Gastroesophageal sphincter (tissue), 4 donors: ENCODE data around the gene PGAM1. TPM values are rescaled to one million over a fixed set of nuclear protein-coding genes. Genes with fewer than 3 reads are reported as not detected.

Experiments
- ATAC-seq: fragments of 150-250 bp; one replicate; pipeline ENCODE4 v1.9.1; 2016; ENCODE audit warnings: mild to moderate bottlenecking, moderate library complexity
- H3K27ac ChIP-seq, 4 donors: fragments of 200-600 bp; sonication (generic) in 3 of 4; 1 replicate in 3 of 4; 2 replicates in 1 of 4; pipeline ENCODE4 v1.5.1; 2016 to 2019
- H3K27me3 ChIP-seq: fragments of 200-600 bp; sonication (generic); one replicate; pipeline ENCODE4 v1.5.1; 2019
- H3K36me3 ChIP-seq, 2 donors: fragments of 200-600 bp; sonication (generic); one replicate each; pipeline ENCODE4 v1.5.1; 2019; ENCODE audit warnings: control low read depth in 1 of 2
- H3K4me1 ChIP-seq, 3 donors: fragments of 200-600 bp; sonication (generic); 1 replicate in 2 of 3; 2 replicates in 1 of 3; pipeline ENCODE4 v1.5.1; 2016 to 2019; ENCODE audit warnings: control low read depth in 2 of 3
- H3K4me3 ChIP-seq, 2 donors: fragments of 200-600 bp; sonication (generic); one replicate each; pipeline ENCODE4 v1.5.1; 2019; ENCODE audit warnings: mild to moderate bottlenecking in 1 of 2, moderate library complexity in 1 of 2
- H3K9me3 ChIP-seq, 3 donors: fragments of 200-600 bp; sonication (generic); one replicate each; pipeline ENCODE4 v1.5.1; 2017 to 2019; ENCODE audit warnings: control low read depth in 2 of 3
- EP300 ChIP-seq: sonication (generic); formaldehyde crosslinking; IDR thresholded peaks from one replicate; pipeline ENCODE4 v1.6.1; 2017; ENCODE audit warnings: antibody characterized with exemption, mild to moderate bottlenecking
- POLR2A ChIP-seq, 2 donors: fragments of 450-650 bp; IDR thresholded peaks; one replicate each; pipeline ENCODE4 v1.6.1; 2017; ENCODE audit warnings: antibody characterized with exemption in 2 of 2, mild to moderate bottlenecking in 2 of 2, moderate library complexity in 1 of 2
- POLR2AphosphoS5 ChIP-seq: sonication (generic); formaldehyde crosslinking; IDR thresholded peaks from one replicate; pipeline ENCODE4 v1.6.1; 2017; ENCODE audit warnings: antibody characterized with exemption
- WGBS, 2 donors: methylation state at CpG; one replicate each; pipeline ENCODE4 v1.1.5; 2018; ENCODE audit warnings: low coverage in 1 of 2; 5-methylcytosine and 5-hydroxymethylcytosine counted together
- small RNA-seq, 4 donors: library from RNA; depleted of rRNA; stranded (forward); fragments of <200 nt; gene quantifications; one replicate each; pipeline ENCODE3, GENCODE V24; 2016
- total RNA-seq, 4 donors: library from RNA; depleted of rRNA; stranded (reverse); fragments of >200 nt; gene quantifications; one replicate each; pipeline ENCODE4 v1.1.0, GENCODE V29; 2016
- TF ChIP-seq, protein P1 (sequence below), 4 experiments: fragments of 200-600 bp in 2 of 4; fragments of 450-650 bp in 2 of 4; sonication (generic) in 1 of 4; IDR thresholded peaks; one replicate each; pipeline ENCODE4 v1.5.1; 2017 to 2019; ENCODE audit warnings: antibody characterized with exemption in 4 of 4, mild to moderate bottlenecking in 2 of 4, moderate library complexity in 2 of 4

The PGAM1 gene
- total RNA-seq, 4 donors from 2014 or later, result 248 to 385 (median 356) TPM

DNA sequence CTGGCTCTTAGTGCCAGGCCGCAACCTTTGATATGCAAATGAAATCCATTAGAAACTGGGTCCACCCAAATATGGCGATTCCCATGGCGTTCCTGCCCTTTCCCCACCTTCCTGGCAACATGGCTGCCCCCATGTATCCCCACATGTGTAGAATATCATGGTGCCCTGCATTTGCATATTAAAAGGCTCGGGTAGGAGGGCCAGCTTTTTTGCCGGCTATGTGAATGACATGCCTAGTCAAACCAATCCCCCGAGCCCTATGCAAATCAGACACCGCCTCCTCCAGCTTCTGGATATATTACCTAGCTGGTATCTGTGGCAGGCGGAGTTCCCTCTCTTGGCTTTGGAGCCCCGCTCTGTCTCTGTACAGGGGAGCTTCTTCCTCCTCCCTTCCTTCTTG lies 53.9 kb downstream of the PGAM1 start:
- Histone ChIP-seq H3K9me3 (no peaks in the 10 kb centered on the region), H3K4me3 (no peak overlapping the region), H3K27me3 (no peaks in the 10 kb centered on the region), H3K27ac (no peak overlapping the region), H3K4me1 (peaks cover 0 to 37% (median 3%) of the 10 kb centered on the region in 3 donors), H3K36me3 (peaks cover 0 to 87% of the 10 kb centered on the region in 2 donors)
- no peak for TF ChIP-seq POLR2A (IDR thresholded peaks at IDR 0.05)
- TF ChIP-seq, protein P1, sequence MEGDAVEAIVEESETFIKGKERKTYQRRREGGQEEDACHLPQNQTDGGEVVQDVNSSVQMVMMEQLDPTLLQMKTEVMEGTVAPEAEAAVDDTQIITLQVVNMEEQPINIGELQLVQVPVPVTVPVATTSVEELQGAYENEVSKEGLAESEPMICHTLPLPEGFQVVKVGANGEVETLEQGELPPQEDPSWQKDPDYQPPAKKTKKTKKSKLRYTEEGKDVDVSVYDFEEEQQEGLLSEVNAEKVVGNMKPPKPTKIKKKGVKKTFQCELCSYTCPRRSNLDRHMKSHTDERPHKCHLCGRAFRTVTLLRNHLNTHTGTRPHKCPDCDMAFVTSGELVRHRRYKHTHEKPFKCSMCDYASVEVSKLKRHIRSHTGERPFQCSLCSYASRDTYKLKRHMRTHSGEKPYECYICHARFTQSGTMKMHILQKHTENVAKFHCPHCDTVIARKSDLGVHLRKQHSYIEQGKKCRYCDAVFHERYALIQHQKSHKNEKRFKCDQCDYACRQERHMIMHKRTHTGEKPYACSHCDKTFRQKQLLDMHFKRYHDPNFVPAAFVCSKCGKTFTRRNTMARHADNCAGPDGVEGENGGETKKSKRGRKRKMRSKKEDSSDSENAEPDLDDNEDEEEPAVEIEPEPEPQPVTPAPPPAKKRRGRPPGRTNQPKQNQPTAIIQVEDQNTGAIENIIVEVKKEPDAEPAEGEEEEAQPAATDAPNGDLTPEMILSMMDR (IDR thresholded peaks at IDR 0.05), result no peak
- no peak for TF ChIP-seq POLR2AphosphoS5
- no peak for TF ChIP-seq EP300
- no peak for ATAC-seq
- 70 to 73% methylated on average over 4 to 7 of the region's 9 CpGs for WGBS, 2 donors

DNA sequence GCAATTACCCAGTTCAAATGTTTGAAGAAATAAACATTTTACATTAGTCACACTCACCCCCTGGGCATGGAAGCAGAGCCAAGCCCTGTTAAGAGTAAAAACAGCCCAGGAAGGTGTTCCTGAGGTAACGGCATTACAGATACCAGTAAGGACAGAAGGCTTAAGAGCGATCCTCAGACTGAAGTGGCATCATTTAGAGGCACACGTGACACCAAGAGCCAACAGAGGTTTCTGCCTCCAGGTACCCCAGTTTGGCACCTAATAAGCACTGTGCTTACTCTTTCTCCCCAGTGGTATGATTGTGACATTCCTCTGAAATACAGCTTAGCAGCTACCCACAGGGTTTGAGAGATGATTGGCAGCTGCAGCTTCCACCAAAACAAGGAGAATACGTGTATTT lies 55.1 kb downstream of the PGAM1 start:
- Histone ChIP-seq H3K4me3 (no peak overlapping the region), H3K4me1 (peaks cover 0 to 43% (median 3%) of the 10 kb centered on the region in 3 donors), H3K27ac (no peak overlapping the region), H3K36me3 (peaks cover 0 to 87% of the 10 kb centered on the region in 2 donors), H3K27me3 (no peaks in the 10 kb centered on the region), H3K9me3 (no peaks in the 10 kb centered on the region)
- TF ChIP-seq, protein P1 (IDR thresholded peaks at IDR 0.05), result no peak
- TF ChIP-seq EP300 (no peak), POLR2A (IDR thresholded peaks at IDR 0.05) (no peak), POLR2AphosphoS5 (no peak)
- ATAC-seq, result no peak
- WGBS, 2 donors, result 75 to 85% methylated on average over 3 to 4 of the region's 4 CpGs

DNA sequence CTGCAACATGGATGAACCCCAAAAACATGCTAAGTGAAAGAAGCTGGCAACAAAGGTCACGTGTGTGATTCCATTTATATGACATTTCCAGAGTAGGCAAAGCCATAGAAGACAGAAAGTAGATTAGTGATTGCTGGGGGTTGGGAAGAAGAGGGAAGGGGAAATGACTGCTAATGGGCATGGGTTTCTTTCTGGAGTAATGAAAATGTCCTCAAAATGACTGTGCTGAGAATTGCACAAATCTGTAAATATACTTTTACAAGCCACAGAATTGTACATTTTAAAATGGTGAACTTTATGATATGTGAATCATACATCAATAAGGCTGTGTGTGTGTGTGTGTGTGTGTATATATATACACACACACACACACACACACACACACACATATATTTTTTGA lies 56.4 kb downstream of the PGAM1 start:
- no peaks in the 10 kb centered on the region for H3K9me3 ChIP-seq
- no peak overlapping the region for H3K27ac ChIP-seq
- no peak overlapping the region for H3K4me3 ChIP-seq
- TF ChIP-seq POLR2A (IDR thresholded peaks at IDR 0.05), result no peak
- TF ChIP-seq, protein P1 (IDR thresholded peaks at IDR 0.05), result no peak
- TF ChIP-seq EP300, result no peak
- no peak for TF ChIP-seq POLR2AphosphoS5
- peaks cover 0 to 74% of the 10 kb centered on the region in 2 donors for H3K36me3 ChIP-seq
- ATAC-seq, result no peak
- H3K27me3 ChIP-seq, result no peaks in the 10 kb centered on the region
- WGBS, 2 donors, result 84 to 86% methylated on average over 1 of the region's 1 CpG
- H3K4me1 ChIP-seq, result peaks cover 0 to 50% (median 3%) of the 10 kb centered on the region in 3 donors

Small RNA genes within 50 kb of the gene (small RNA-seq; reads per million reads assigned to genes)
- 0 reads per million in 4 donors for gene RF00019

Other genes starting within 250 kb of the PGAM1 start
- under 1 TPM in 2 of 4 donors, not detected in 2; 0.04 to 0.13 TPM for gene SLIT1, start 240.2 kb upstream of the PGAM1 start, total RNA-seq
- gene ARHGAP19, start 133.6 kb upstream of the PGAM1 start, total RNA-seq, result 1 to 10 TPM; 3.2 to 6.7 (median 5.0) TPM
- 1 to 10 TPM; 5.1 to 8.0 (median 5.5) TPM for gene FRAT1, start 106.9 kb upstream of the PGAM1 start, total RNA-seq
- gene FRAT2, start 91.5 kb upstream of the PGAM1 start, total RNA-seq, result 10 to 100 TPM; 10.8 to 20.9 (median 12.5) TPM
- gene RRP12, start 24.9 kb upstream of the PGAM1 start, total RNA-seq, result 10 to 100 TPM in 3 of 4 donors, 1 to 10 TPM in 1; 6.7 to 25.3 (median 11.8) TPM
- 10 to 100 TPM; 24.9 to 54.5 (median 28.0) TPM for gene EXOSC1, start 19.8 kb downstream of the PGAM1 start, total RNA-seq
- 10 to 100 TPM; 22.3 to 31.6 (median 25.3) TPM for gene ZDHHC16, start 20.0 kb downstream of the PGAM1 start, total RNA-seq
- 10 to 100 TPM; 44.3 to 75.8 (median 51.8) TPM for gene MMS19, start 72.2 kb downstream of the PGAM1 start, total RNA-seq
- gene UBTD1, start 72.7 kb downstream of the PGAM1 start, total RNA-seq, result 10 to 100 TPM in 1 of 4 donors, 1 to 10 TPM in 3; 2.9 to 16.2 (median 8.9) TPM
- under 1 TPM in 1 of 4 donors, not detected in 3; 0.54 TPM for gene ANKRD2, start 146.6 kb downstream of the PGAM1 start, total RNA-seq
- gene HOGA1, start 158.2 kb downstream of the PGAM1 start, total RNA-seq, result 1 to 10 TPM in 2 of 4 donors, under 1 TPM in 2; 0.62 to 2.5 (median 1.1) TPM
- gene C10orf62, start 163.5 kb downstream of the PGAM1 start, total RNA-seq, result not detected
- 10 to 100 TPM in 1 of 4 donors, 1 to 10 TPM in 3; 1.2 to 10.3 (median 2.9) TPM for gene MORN4, start 207.3 kb downstream of the PGAM1 start, total RNA-seq
- gene PI4K2A, start 214.5 kb downstream of the PGAM1 start, total RNA-seq, result 10 to 100 TPM; 14.8 to 25.8 (median 22.7) TPM